OCI-LY7 (cell line): ENCODE data around the gene SLC52A3. TPM values are rescaled to one million over a fixed set of nuclear protein-coding genes. Genes with fewer than 3 reads are reported as not detected.

ENCODE experiments used
- BruUV-seq: library from RNA; stranded (reverse); fragments of 400-500 nt; replicated peaks from 2 replicates; lab custom pipeline; 2021; lab: Mats Ljungman, UMichigan
- CTCF ChIA-PET: fragments of 300-600 bp; sonication (Branson Sonifier 250); formaldehyde crosslinking; loops from one replicate; lab custom pipeline; 2022; ENCODE audit warnings: antibody characterized with exemption; ENCODE audit not compliant: unreplicated experiment; lab: Charles Lee
- POLR2A ChIA-PET: fragments of 300-600 bp; sonication (Branson Sonifier 250); formaldehyde crosslinking; loops from one replicate; lab custom pipeline; 2022; ENCODE audit warnings: antibody characterized with exemption; lab: Charles Lee
- DNase-seq: peaks from one replicate; pipeline ENCODE4 v3.0.0-alpha.2; 2015; ENCODE audit warnings: low spot score
- H2AFZ ChIP-seq: fragments of 200-600 bp; sonication (generic), shearing (Covaris generic); 2 replicates; pipeline ENCODE4 v1.6.1; 2014; ENCODE audit warnings: mild to moderate bottlenecking, antibody characterized with exemption, low read length, moderate library complexity
- H3K27ac ChIP-seq: fragments of 200-600 bp; sonication (generic); 2 replicates; pipeline ENCODE4 v1.5.1; 2014; ENCODE audit warnings: mixed run types, low read depth, mild to moderate bottlenecking, moderate library complexity, low read length, inconsistent platforms; ENCODE audit not compliant: poor library complexity, severe bottlenecking
- H3K36me3 ChIP-seq: fragments of 200-600 bp; sonication (generic); 2 replicates; pipeline ENCODE4 v1.6.1; 2014; ENCODE audit warnings: mild to moderate bottlenecking, antibody characterized with exemption, low read length, moderate library complexity, mixed read lengths; ENCODE audit not compliant: insufficient read depth
- H3K4me1 ChIP-seq: fragments of 200-600 bp; sonication (generic); 2 replicates; pipeline ENCODE4 v1.5.1; 2014; ENCODE audit warnings: mild to moderate bottlenecking, low read length; ENCODE audit not compliant: insufficient read depth, poor library complexity, severe bottlenecking
- H3K4me2 ChIP-seq: fragments of 200-600 bp; sonication (generic); 2 replicates; pipeline ENCODE4 v1.6.1; 2014; ENCODE audit warnings: mild to moderate bottlenecking, low read length
- H3K4me3 ChIP-seq: fragments of 200-600 bp; sonication (generic); 2 replicates; pipeline ENCODE4 v1.5.1; 2014; ENCODE audit warnings: mild to moderate bottlenecking, low read depth, low read length; ENCODE audit not compliant: poor library complexity, severe bottlenecking
- H3K79me2 ChIP-seq: fragments of 200-600 bp; sonication (generic); 2 replicates; pipeline ENCODE4 v1.6.1; 2016; ENCODE audit warnings: low read depth, mild to moderate bottlenecking, low read length, moderate library complexity, mixed read lengths; ENCODE audit not compliant: insufficient read depth
- H3K9me2 ChIP-seq: fragments of 200-600 bp; sonication (generic); 2 replicates; pipeline ENCODE4 v1.6.1; 2016; ENCODE audit warnings: mild to moderate bottlenecking, low read length, mixed read lengths; ENCODE audit not compliant: insufficient read depth
- H3K9me3 ChIP-seq: fragments of 200-600 bp; sonication (generic); 2 replicates; pipeline ENCODE4 v1.6.1; 2014; ENCODE audit warnings: mild to moderate bottlenecking, mixed run types, low read length, mixed read lengths
- H4K20me1 ChIP-seq: fragments of 200-600 bp; sonication (generic); 2 replicates; pipeline ENCODE4 v1.6.1; 2014; ENCODE audit warnings: mild to moderate bottlenecking, antibody characterized with exemption, low read length, moderate library complexity, mixed read lengths; ENCODE audit not compliant: insufficient read depth
- CTCF ChIP-seq: fragments of 200-600 bp; sonication (generic); conservative IDR thresholded peaks from 2 replicates; pipeline ENCODE4 v1.5.1; 2014; ENCODE audit warnings: mild to moderate bottlenecking, antibody characterized with exemption, low read length, moderate library complexity, mixed read lengths
- EZH2phosphoT487 ChIP-seq: fragments of 200-600 bp; sonication (generic); IDR thresholded peaks from 2 replicates; pipeline ENCODE4 v1.6.1; 2018; ENCODE audit warnings: low read depth, borderline replicate concordance, mild to moderate bottlenecking, mixed run types, antibody characterized with exemption, low read length, moderate library complexity, mixed read lengths
- intact Hi-C: fragments of 100-400 bp; cut with micrococcal nuclease; formaldehyde crosslinking; loops from one replicate; pipeline ENCODE4 v1.10.0; 2022; ENCODE audit not compliant: unreplicated experiment
- total RNA-seq, 2 experiments: library from RNA; depleted of rRNA in 1 of 2; stranded (reverse); fragments of >200 nt in 1 of 2; shearing (Covaris generic) in 1 of 2; gene quantifications; 2 replicates each; pipeline ENCODE4 v1.2.3, GENCODE V29; 2014 to 2022

Gene SLC52A3
- total RNA-seq, 2 experiments from 2014 or later: not detected

- 0 out of 2 replicates have a peak, but pooled peaks cover 5% of the 10 kb centered on the region for H3K9me3 ChIP-seq
- no peak overlapping the region for H3K27ac ChIP-seq
- H3K79me2 ChIP-seq: no peaks in the 10 kb centered on the region
- DNase-seq: no peak
- no peak overlapping the region for H3K4me3 ChIP-seq
- H3K36me3 ChIP-seq: no peaks in the 10 kb centered on the region
- no peaks in the 10 kb centered on the region for H3K9me2 ChIP-seq
- intact Hi-C loops: no loop called here
- CTCF ChIA-PET: no interaction called here
- no peak overlapping the region for H3K4me2 ChIP-seq
- no peaks in the 10 kb centered on the region for H4K20me1 ChIP-seq
- no peak overlapping the region for H2AFZ ChIP-seq
- BruUV-seq: no TSS peak
- no peaks in the 10 kb centered on the region for H3K4me1 ChIP-seq
- POLR2A ChIA-PET: interaction anchor here (1.2 kb wide), 1 partner anchor 33 kb away, joined by 3 read pairs; no protein-coding TSS in a partner anchor
- TF ChIP-seq CTCF: no peak
Measured at GRCh38 chr20:766906-767305, 1.4 kb downstream of the SLC52A3 start.

DNA sequence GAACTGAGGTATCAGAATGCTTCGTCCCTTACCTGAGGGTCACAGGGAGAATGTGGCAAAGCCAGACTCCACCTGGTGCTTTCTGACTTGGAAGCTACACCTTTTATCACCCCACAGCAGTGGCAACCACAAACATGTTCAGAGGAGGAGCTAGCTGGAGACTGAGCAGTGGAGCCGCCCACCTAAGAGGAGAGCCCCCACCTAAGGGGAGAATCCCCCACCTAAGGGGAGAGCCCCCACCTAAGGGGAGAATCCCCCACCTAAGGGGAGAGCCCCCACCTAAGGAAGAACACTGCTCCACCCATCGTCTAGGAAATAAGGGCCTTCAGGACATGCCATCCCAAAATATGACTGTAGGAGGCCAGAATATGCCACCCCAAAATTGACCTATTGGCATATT lies 4.0 kb downstream of the SLC52A3 start:
- H3K79me2 ChIP-seq: no peaks in the 10 kb centered on the region
- TF ChIP-seq EZH2phosphoT487: no peak

DNA sequence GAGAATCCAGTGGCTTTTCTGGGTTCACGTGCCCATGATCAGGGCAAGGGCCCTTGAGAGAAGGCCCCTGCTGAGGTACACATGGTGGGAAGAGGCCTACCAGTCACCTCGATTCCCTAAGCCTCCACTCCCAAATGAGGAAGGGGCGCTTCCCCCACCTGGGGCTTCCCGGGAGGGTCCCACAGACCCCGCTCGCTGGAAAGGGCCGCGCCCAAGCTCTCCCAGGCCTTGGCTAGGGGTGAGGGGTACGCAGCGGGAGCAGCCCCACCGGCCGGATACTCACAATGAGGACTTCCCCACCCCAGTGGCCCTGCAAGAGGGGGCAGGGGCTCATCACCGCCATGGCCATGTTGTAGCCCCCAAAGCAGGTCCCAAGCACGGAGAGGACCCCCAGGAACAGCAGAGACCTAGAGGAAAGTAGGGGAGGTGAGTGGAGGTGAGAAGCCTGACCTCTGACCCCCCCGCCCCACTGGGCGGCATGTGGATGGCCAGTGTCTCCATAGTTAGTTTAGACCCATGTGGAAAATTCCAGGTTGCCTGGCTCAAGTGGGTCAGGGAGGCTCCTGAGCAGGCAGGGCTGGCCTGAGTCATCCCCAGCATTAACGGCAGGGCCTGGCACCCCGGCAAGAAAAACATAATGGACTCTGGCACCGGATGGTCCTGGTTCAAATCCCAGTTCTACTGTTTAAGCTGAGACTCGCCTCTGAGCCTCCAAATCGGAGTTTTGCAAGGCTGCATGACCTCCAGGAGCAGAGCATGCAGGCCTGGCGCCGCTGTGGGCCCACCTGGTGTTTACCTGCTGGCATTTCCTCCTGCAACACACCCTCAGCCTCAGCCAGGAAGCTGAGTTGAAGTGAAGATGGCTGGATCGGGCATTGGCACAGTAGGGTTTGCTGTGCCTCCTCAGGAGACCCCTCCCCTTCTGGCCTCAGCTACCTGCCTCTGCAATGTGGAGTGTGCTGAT lies 6.6 kb downstream of the SLC52A3 start:
- no peaks in the 10 kb centered on the region for H3K4me1 ChIP-seq
- no peak overlapping the region for H2AFZ ChIP-seq
- POLR2A ChIA-PET: no interaction called here
- no peaks in the 10 kb centered on the region for H3K79me2 ChIP-seq
- no peak for TF ChIP-seq EZH2phosphoT487
- no peak for TF ChIP-seq CTCF
- no peak for DNase-seq
- H3K36me3 ChIP-seq: no peaks in the 10 kb centered on the region
- H4K20me1 ChIP-seq: no peaks in the 10 kb centered on the region
- H3K4me3 ChIP-seq: no peak overlapping the region
- intact Hi-C loops: no loop called here
- H3K9me3 ChIP-seq: no peaks in the 10 kb centered on the region
- BruUV-seq: no TSS peak
- CTCF ChIA-PET: interaction anchor here (0.8 kb wide), 1 partner anchor 23 kb away, joined by 4 read pairs; no protein-coding TSS in a partner anchor
- H3K9me2 ChIP-seq: no peaks in the 10 kb centered on the region
- H3K27ac ChIP-seq: no peak overlapping the region
- no peak overlapping the region for H3K4me2 ChIP-seq

More for the DNA sequence above, 4.0 kb downstream of the SLC52A3 start:
- ChIA-PET POLR2A (no interaction called here), CTCF (no interaction called here)
- H3K4me3 ChIP-seq: no peak overlapping the region
- no peak for DNase-seq
- H3K9me3 ChIP-seq: no peaks in the 10 kb centered on the region
- no peaks in the 10 kb centered on the region for H4K20me1 ChIP-seq
- no peaks in the 10 kb centered on the region for H3K9me2 ChIP-seq
- no TSS peak for BruUV-seq
- no peak overlapping the region for H3K4me2 ChIP-seq
- intact Hi-C loops: no loop called here
- no peaks in the 10 kb centered on the region for H3K36me3 ChIP-seq
- no peaks in the 10 kb centered on the region for H3K4me1 ChIP-seq
- no peak overlapping the region for H3K27ac ChIP-seq
- no peak overlapping the region for H2AFZ ChIP-seq
